ENCODE measurements around the gene MEGF8.

Gene MEGF8

DNA sequence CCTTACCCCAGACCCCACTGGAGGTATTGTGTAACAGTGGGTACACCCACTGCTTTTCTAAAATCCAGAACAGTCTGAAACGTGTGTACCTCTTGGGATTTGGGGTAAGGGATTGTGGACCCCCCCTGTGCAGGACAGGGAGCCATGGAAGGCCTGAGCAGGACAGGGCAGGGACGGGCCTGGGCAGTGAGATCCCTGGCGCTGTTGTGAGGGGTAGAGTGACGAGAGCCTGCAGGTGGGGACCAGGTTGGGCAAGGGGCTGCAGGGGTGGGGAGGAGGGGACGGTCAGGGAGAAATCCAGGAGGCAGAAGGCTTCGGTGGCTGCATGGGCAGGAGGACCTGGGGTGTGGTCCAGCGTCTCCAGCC is 36.1 kb downstream of the MEGF8 start:
- ChIA-PET POLR2A (no interaction called here), CTCF (no interaction called here)
- no peak for DNase-seq (ENCODE audit: extremely low spot score)
- TF ChIP-seq, protein P1, sequence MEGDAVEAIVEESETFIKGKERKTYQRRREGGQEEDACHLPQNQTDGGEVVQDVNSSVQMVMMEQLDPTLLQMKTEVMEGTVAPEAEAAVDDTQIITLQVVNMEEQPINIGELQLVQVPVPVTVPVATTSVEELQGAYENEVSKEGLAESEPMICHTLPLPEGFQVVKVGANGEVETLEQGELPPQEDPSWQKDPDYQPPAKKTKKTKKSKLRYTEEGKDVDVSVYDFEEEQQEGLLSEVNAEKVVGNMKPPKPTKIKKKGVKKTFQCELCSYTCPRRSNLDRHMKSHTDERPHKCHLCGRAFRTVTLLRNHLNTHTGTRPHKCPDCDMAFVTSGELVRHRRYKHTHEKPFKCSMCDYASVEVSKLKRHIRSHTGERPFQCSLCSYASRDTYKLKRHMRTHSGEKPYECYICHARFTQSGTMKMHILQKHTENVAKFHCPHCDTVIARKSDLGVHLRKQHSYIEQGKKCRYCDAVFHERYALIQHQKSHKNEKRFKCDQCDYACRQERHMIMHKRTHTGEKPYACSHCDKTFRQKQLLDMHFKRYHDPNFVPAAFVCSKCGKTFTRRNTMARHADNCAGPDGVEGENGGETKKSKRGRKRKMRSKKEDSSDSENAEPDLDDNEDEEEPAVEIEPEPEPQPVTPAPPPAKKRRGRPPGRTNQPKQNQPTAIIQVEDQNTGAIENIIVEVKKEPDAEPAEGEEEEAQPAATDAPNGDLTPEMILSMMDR (IDR thresholded peaks at IDR 0.05; ENCODE audit: control extremely low read depth, extremely low read depth, low read depth, missing control alignments), result no peak

- ChIA-PET POLR2A (no interaction called here), CTCF (no interaction called here)
- TF ChIP-seq, protein P1 (IDR thresholded peaks at IDR 0.05; ENCODE audit: control extremely low read depth, extremely low read depth, low read depth, missing control alignments), result no peak
- DNase-seq (ENCODE audit: extremely low spot score), result no peak
Observed at GRCh38 chr19:42362342-42362741, 36.9 kb downstream of the MEGF8 start.

- DNase-seq (ENCODE audit: extremely low spot score), result no peak
- TF ChIP-seq, protein P1 (IDR thresholded peaks at IDR 0.05; ENCODE audit: control extremely low read depth, extremely low read depth, low read depth, missing control alignments), result no peak
- CTCF ChIA-PET, result no interaction called here
- POLR2A ChIA-PET, result no interaction called here
Observed at GRCh38 chr19:42362891-42363440, 37.5 kb downstream of the MEGF8 start.

- DNase-seq (ENCODE audit: extremely low spot score), result peak; percentile 71
- ChIA-PET CTCF (interaction anchor here (0.9 to 1.8 kb wide), 2 partner anchors 16 to 56 kb away, joined by 4 read pairs; no protein-coding TSS in a partner anchor), POLR2A (no interaction called here)
Observed at GRCh38 chr19:42363614-42364346, 38.3 kb downstream of the MEGF8 start.

GRCh38 chr19:42366673-42367072 is 41.2 kb downstream of the MEGF8 start:
- ChIA-PET CTCF (no interaction called here), POLR2A (no interaction called here)
- no peak for DNase-seq (ENCODE audit: extremely low spot score)
- TF ChIP-seq, protein P1 (IDR thresholded peaks at IDR 0.05; ENCODE audit: control extremely low read depth, extremely low read depth, low read depth, missing control alignments), result no peak

More at GRCh38 chr19:42363614-42364346, 38.3 kb downstream of the MEGF8 start:
- TF ChIP-seq, protein P1 (IDR thresholded peaks at IDR 0.05; ENCODE audit: control extremely low read depth, extremely low read depth, low read depth, missing control alignments), result no peak

GRCh38 chr19:42367929-42368328 is 42.5 kb downstream of the MEGF8 start:
- DNase-seq (ENCODE audit: extremely low spot score), result no peak
- ChIA-PET POLR2A (no interaction called here), CTCF (interaction anchor here (1.6 kb wide), 1 partner anchor 33 kb away, joined by 4 read pairs; no protein-coding TSS in a partner anchor)
- TF ChIP-seq, protein P1 (IDR thresholded peaks at IDR 0.05; ENCODE audit: control extremely low read depth, extremely low read depth, low read depth, missing control alignments), result no peak
